ENCODE results near the gene TMEM91. TPM values are rescaled to one million over a fixed set of nuclear protein-coding genes. Genes with fewer than 3 reads are reported as not detected.
"Not testable (repeated sequence)": the region's sequence is repeated elsewhere in the genome, so short reads cannot be mapped to it uniquely, and the experiment has no call there.

The TMEM91 gene
- total and polyA plus RNA-seq, 2 experiments from 2014 or later, result 9.3 to 10.6 TPM

GRCh38 chr19:41344162-41344561 lies 32.2 kb upstream of the TMEM91 start (continued):
- TF ChIP-seq ZNF462 (CRISPR knock-in tag; IDR thresholded peaks at IDR 0.05), result no peak
- no peak for TF ChIP-seq NANOG (IDR thresholded peaks at IDR 0.05; ENCODE audit: borderline replicate concordance)
- TF ChIP-seq JUNB (IDR thresholded peaks at IDR 0.05; ENCODE audit: unreplicated experiment), result no peak
- no peak for TF ChIP-seq ETS1 (IDR thresholded peaks at IDR 0.05)

- H3K4me3 ChIP-seq; H3K4me2 ChIP-seq; H2AFZ ChIP-seq; H3K4me1 ChIP-seq (ENCODE audit: insufficient read depth); H3K9me2 ChIP-seq (ENCODE audit: insufficient read depth); H4K20me1 ChIP-seq (replicated peaks; ENCODE audit: insufficient read depth); H3K27ac ChIP-seq (ENCODE audit: low read depth); H3K36me3 Mint-ChIP-seq (ENCODE audit: low read depth); H3K4me1 Mint-ChIP-seq; H3K79me2 ChIP-seq (replicated peaks; ENCODE audit: insufficient read depth); H3K4me3 Mint-ChIP-seq; ATAC-seq; DNase-seq (ENCODE audit: low spot score); H3F3A ChIP-seq (replicated peaks; ENCODE audit: low read depth); H3K27ac Mint-ChIP-seq; H3K9me3 Mint-ChIP-seq; H3K36me3 ChIP-seq (ENCODE audit: insufficient read depth): not testable (repeated sequence)
- H3K27me3 Mint-ChIP-seq (ENCODE audit: insufficient read depth, low read depth, poor library complexity), result peaks cover 27% of the 10 kb centered on the region
- H3K27me3 ChIP-seq (ENCODE audit: insufficient read depth), result peaks cover 25% of the 10 kb centered on the region
Observed at GRCh38 chr19:41346916-41347315, 29.4 kb upstream of the TMEM91 start.

All from GM23338 (cell line).